ENCODE data around the gene PHOSPHO1.

Gene PHOSPHO1

DNA sequence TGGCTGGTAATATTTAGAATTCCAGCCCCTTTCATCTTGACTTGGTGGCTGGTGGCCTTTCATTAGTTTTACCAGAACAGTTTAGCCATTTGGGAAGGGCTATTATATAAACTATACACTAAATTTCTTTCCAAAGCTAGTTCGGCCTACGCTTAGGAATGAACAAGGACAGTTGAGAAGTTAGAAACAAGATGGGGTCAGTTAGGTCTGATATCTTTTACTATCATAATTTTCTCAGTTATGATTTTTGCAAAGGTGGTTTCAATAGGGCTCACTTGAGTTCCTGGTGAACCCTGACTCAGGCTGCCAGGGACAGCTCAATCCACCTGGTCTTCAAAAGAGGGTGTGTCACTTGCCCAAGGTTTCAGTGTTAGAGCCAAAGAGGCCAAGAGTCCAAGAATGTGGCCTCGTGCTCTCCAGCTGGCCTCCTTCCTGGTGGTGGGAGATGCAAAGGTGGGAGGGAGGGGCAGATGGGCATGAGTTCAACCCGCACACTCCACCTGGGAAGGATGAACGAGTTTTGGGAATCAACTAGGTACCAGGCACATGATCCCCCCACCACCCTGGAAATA, 4.0 kb upstream of the PHOSPHO1 start:
- intact Hi-C loops (cut with DNase I; ENCODE audit: low total_unique reads): no loop called here
- no peak for TF ChIP-seq CTCF (IDR thresholded peaks at IDR 0.05)
- no peak for DNase-seq
- Histone ChIP-seq H3K9me3 (no peaks in the 10 kb centered on the region), H3K4me1 (peaks cover 0 to 19% (median 14%) of the 10 kb centered on the region in 4 donors), H3K36me3 (no peaks in the 10 kb centered on the region), H3K4me3 (no peak overlapping the region), H3K27ac (no peak overlapping the region), H3K27me3 (peaks cover 0 to 13% of the 10 kb centered on the region in 2 donors)

GRCh38 chr17:49231563-49231894, 942 bp upstream of the PHOSPHO1 start:
- TF ChIP-seq CTCF (IDR thresholded peaks at IDR 0.05): no peak
- H3K27ac ChIP-seq: no peak overlapping the region
- H3K9me3 ChIP-seq: no peaks in the 10 kb centered on the region
- peak overlapping the region in 1 of 2 donors; percentile 37 for H3K4me3 ChIP-seq
- no peaks in the 10 kb centered on the region for H3K36me3 ChIP-seq
- peaks cover 0 to 39% of the 10 kb centered on the region in 2 donors for H3K27me3 ChIP-seq
- intact Hi-C loops (cut with DNase I; ENCODE audit: low total_unique reads): no loop called here
- no peak for DNase-seq
- H3K4me1 ChIP-seq: peaks cover 0 to 20% (median 14%) of the 10 kb centered on the region in 4 donors

DNA sequence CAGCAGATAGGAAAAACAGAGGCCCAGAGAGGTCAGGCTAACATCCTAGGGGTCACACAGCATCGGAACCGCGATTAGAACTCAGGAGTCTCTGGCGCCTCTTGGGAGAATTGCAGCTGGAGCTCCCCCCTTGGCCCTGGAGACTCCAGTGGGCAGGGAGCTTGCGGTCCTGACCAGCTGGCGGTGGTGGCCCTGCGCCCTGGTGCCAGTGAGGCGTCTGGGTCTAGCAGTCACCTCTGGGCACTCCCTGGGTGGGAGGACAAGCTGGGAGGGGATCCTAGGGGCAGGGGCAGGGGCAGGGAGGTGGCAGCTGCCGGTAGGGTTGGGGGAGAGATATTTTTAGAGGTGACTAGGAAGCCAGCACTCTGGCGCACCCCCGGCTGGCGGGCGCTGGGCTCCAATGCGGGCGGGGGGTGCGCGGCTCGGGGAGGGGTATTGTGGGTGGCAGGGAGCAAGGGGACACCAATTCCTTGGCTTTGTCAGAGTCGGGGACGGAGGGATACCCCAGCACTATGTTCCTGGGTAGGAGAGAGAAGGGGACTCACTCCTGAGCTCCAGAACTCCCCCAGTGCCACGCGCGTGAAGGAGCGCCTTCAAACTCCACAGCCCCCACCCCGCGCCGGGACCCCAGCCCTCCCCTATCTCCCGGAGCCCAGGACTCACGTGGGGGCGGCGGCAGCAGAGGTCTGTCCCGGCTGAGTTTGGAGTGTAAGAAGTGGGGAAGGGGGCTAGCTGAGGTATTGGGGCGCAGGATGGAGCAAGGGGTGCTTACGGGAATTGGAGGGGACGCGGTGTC, 584 bp downstream of the PHOSPHO1 start:
- no peak for DNase-seq
- intact Hi-C loops (cut with DNase I; ENCODE audit: low total_unique reads): loop anchor here (5.0 kb wide), 1 partner anchor 48 kb away; no protein-coding TSS in a partner anchor
- Histone ChIP-seq H3K27me3 (peaks cover 0 to 51% of the 10 kb centered on the region in 2 donors), H3K27ac (no peak overlapping the region), H3K4me1 (peaks cover 0 to 20% (median 14%) of the 10 kb centered on the region in 4 donors), H3K9me3 (no peaks in the 10 kb centered on the region), H3K36me3 (no peaks in the 10 kb centered on the region), H3K4me3 (peak overlapping the region; percentile 37 to 50)
- no peak for TF ChIP-seq CTCF (IDR thresholded peaks at IDR 0.05)

DNA sequence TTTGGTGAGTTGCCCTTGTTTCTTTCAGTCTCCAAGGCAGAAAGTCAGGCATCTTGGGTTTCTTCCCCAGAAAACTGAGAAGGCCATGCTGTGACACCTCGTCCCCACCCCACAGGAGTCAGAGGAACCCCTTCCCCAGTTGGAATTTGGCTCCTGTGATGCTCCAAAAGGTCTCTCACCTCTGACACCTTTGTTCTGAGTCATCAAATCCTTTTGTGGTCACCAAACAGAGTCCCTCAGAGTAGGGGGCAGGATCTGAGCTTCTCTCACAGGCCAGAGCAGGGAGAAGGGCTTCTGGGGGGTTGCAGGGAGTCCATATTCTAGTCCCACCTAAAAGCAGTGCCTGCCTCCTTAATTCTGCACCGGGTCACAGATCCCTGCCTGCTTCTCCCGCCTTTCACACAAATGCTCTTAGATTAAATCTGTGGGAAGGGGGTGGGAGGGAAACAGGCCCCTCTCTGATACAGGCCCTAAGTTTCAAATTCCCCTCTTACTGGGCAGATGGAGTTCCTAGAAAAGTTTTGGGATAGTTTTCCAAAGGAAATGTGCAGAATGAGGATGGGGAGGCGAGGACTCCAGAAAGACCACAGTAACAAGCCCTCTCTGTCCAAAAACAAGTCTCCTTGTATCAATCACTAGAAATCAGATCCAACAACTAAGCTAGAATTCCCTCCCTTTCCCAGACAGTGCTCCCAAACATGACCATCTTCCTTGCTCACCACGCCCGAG, 1.3 kb downstream of the PHOSPHO1 start:
- Histone ChIP-seq H3K4me3 (no peak overlapping the region), H3K4me1 (peaks cover 0 to 28% (median 20%) of the 10 kb centered on the region in 4 donors), H3K27me3 (peaks cover 0 to 58% of the 10 kb centered on the region in 2 donors), H3K9me3 (no peaks in the 10 kb centered on the region), H3K27ac (no peak overlapping the region), H3K36me3 (no peaks in the 10 kb centered on the region)
- TF ChIP-seq CTCF (IDR thresholded peaks at IDR 0.05): no peak
- DNase-seq: no peak
- intact Hi-C loops (cut with DNase I; ENCODE audit: low total_unique reads): loop anchor here (5.0 kb wide), 1 partner anchor 47 kb away; no protein-coding TSS in a partner anchor

GRCh38 chr17:49227436-49228261, 2.9 kb downstream of the PHOSPHO1 start:
- Histone ChIP-seq H3K27me3 (peaks cover 0 to 74% of the 10 kb centered on the region in 2 donors), H3K4me3 (no peak overlapping the region), H3K9me3 (no peaks in the 10 kb centered on the region), H3K4me1 (peaks cover 0 to 37% (median 30%) of the 10 kb centered on the region in 4 donors), H3K36me3 (no peaks in the 10 kb centered on the region), H3K27ac (no peak overlapping the region)
- peak; percentile 69 to 74 for TF ChIP-seq CTCF (IDR thresholded peaks at IDR 0.05)
- peak; percentile 60 to 81 for DNase-seq
- intact Hi-C loops (cut with DNase I; ENCODE audit: low total_unique reads): loop anchor here (5.0 kb wide), 1 partner anchor 45 kb away; no protein-coding TSS in a partner anchor
